Thyroid gland (tissue), 4 donors: ENCODE measurements around the gene DDX56. TPM values are rescaled to one million over a fixed set of nuclear protein-coding genes. Genes with fewer than 3 reads are reported as not detected.

Experiments used
- DNase-seq, 2 donors: peaks; one replicate each; pipeline ENCODE4 v3.0.0-alpha.2; 2019
- H3K27ac ChIP-seq, 3 donors: fragments of 200-600 bp; sonication (generic); 1 replicate in 2 of 3; 2 replicates in 1 of 3; pipeline ENCODE4 v1.5.1; 2016 to 2019; ENCODE audit warnings: mild to moderate bottlenecking in 1 of 3, moderate library complexity in 1 of 3
- H3K27me3 ChIP-seq: fragments of 200-600 bp; sonication (generic); one replicate; pipeline ENCODE4 v1.5.1; 2019
- H3K36me3 ChIP-seq, 2 donors: fragments of 200-600 bp; sonication (generic); one replicate each; pipeline ENCODE4 v1.5.1; 2016 to 2019
- H3K4me1 ChIP-seq, 2 donors: fragments of 200-600 bp; sonication (generic); one replicate each; pipeline ENCODE4 v1.5.1; 2017 to 2019
- H3K4me3 ChIP-seq, 3 donors: fragments of 200-600 bp; sonication (generic); replicated peaks in 1 of 3; 1 replicate in 2 of 3; 2 replicates in 1 of 3; pipeline ENCODE4 v1.5.1; 2016; ENCODE audit warnings: mild to moderate bottlenecking in 1 of 3
- H3K9me3 ChIP-seq: fragments of 200-600 bp; sonication (generic); one replicate; pipeline ENCODE4 v1.5.1; 2017
- POLR2A ChIP-seq, 2 donors: fragments of 450-650 bp; IDR thresholded peaks; one replicate each; pipeline ENCODE4 v1.6.1; 2017; ENCODE audit warnings: antibody characterized with exemption in 2 of 2, mild to moderate bottlenecking in 2 of 2, moderate library complexity in 1 of 2
- WGBS, 2 donors: methylation state at CpG; one replicate each; pipeline ENCODE4 v1.1.5; 2017; 5-methylcytosine and 5-hydroxymethylcytosine counted together
- intact Hi-C: fragments of 100-400 bp; cut with DNase I; formaldehyde crosslinking; loops from one replicate; pipeline ENCODE4 v1.15.1; 2023
- total RNA-seq, 4 donors: library from RNA; depleted of rRNA; stranded (reverse); fragments of >200 nt; gene quantifications; one replicate each; pipeline ENCODE4 v1.2.3, GENCODE V29; 2016
- TF ChIP-seq, protein P1 (sequence below), 6 experiments: fragments of 200-600 bp in 3 of 6; fragments of 450-650 bp in 3 of 6; sonication (generic) in 3 of 6; IDR thresholded peaks; one replicate each; pipeline ENCODE4 v1.5.1; 2016 to 2019; ENCODE audit warnings: antibody characterized with exemption in 6 of 6, mild to moderate bottlenecking in 2 of 6, inconsistent platforms in 1 of 6, moderate library complexity in 1 of 6

Gene DDX56
- total RNA-seq, 4 donors from 2014 or later: 47.3 to 77.3 (median 62.1) TPM

DNA sequence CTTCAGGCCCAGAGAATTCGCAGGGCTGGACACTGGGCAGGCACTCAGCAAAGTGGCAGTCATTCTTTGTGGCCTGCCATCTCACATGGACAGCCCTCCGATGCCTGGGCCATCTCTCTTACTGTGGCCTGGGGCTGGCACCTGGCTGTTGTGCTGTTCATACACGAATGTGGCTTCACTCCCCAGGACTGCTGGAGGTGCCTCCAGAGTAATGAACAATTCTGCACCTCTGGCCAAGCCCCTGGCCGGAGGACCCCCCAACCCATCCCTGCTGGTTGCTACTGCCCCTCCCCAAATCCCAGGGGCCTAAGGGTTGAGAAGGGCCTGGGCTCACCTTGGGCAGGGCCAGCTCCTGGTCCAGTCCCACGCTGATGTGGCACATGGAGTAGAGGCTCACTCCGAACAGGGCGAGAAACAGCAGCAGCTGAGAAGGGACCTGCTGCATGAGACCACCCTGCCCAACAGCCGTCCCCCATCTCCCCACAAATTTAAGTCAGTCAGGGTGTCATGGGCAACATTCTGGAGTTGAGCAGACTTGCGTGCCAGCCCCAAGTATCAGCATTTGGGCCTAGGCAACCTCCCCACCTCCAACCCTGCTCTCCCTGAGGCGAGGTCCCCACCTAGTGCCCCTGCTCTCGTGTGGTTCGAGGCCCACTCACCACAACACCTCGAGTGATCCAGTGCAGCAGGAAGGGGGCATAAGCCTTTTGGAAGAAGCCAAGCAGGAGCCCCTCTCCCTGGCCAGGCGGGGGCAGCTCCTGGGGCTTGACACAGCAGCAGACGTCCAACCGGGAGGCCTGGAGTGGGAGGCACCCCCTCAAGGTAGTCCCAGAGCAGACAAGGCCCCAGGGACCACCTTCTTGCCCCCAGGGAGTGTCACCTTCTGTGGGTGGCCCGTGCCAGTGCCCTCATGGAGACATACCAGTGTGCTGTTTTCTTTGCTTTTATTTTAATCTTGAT, 42.0 kb downstream of the DDX56 start:
- 80 to 82% methylated on average over 5 to 16 of the region's 17 CpGs for WGBS, 2 donors

DNA sequence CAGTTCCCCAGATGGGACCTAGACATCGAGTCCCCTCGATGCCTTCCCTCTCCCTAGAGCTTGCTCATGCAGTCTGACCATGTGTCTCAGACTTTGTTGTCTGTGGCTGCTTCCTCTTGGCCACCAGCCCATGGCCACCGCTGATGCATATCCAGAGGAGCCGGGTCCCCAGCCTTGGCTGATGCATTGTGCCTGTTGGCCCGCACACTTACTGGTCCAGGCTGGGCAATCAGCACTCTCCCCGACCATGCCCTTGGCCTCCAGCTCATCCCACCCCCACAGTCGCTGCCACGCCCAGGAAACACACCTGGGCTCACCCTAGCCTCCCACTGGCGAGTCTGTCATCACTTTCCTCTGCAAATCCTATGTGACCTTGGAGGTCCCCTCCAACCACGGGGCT, 42.7 kb downstream of the DDX56 start:
- intact Hi-C loops: no loop called here
- TF ChIP-seq POLR2A (IDR thresholded peaks at IDR 0.05): no peak
- TF ChIP-seq, protein P1, sequence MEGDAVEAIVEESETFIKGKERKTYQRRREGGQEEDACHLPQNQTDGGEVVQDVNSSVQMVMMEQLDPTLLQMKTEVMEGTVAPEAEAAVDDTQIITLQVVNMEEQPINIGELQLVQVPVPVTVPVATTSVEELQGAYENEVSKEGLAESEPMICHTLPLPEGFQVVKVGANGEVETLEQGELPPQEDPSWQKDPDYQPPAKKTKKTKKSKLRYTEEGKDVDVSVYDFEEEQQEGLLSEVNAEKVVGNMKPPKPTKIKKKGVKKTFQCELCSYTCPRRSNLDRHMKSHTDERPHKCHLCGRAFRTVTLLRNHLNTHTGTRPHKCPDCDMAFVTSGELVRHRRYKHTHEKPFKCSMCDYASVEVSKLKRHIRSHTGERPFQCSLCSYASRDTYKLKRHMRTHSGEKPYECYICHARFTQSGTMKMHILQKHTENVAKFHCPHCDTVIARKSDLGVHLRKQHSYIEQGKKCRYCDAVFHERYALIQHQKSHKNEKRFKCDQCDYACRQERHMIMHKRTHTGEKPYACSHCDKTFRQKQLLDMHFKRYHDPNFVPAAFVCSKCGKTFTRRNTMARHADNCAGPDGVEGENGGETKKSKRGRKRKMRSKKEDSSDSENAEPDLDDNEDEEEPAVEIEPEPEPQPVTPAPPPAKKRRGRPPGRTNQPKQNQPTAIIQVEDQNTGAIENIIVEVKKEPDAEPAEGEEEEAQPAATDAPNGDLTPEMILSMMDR (IDR thresholded peaks at IDR 0.05): no peak
- Histone ChIP-seq H3K36me3 (no peaks in the 10 kb centered on the region), H3K4me1 (no peaks in the 10 kb centered on the region), H3K9me3 (no peaks in the 10 kb centered on the region), H3K27me3 (no peaks in the 10 kb centered on the region), H3K4me3 (no peak overlapping the region), H3K27ac (no peak overlapping the region)
- 56 to 76% methylated on average over 10 of the region's 10 CpGs for WGBS, 2 donors
- DNase-seq: no peak

More for the DNA sequence above, 42.0 kb downstream of the DDX56 start:
- Histone ChIP-seq H3K4me1 (no peaks in the 10 kb centered on the region), H3K4me3 (no peak overlapping the region), H3K9me3 (no peaks in the 10 kb centered on the region), H3K27ac (no peak overlapping the region), H3K36me3 (no peaks in the 10 kb centered on the region), H3K27me3 (no peaks in the 10 kb centered on the region)
- TF ChIP-seq POLR2A (IDR thresholded peaks at IDR 0.05): no peak
- TF ChIP-seq, protein P1 (IDR thresholded peaks at IDR 0.05): no peak
- DNase-seq: no peak
- intact Hi-C loops: no loop called here

DNA sequence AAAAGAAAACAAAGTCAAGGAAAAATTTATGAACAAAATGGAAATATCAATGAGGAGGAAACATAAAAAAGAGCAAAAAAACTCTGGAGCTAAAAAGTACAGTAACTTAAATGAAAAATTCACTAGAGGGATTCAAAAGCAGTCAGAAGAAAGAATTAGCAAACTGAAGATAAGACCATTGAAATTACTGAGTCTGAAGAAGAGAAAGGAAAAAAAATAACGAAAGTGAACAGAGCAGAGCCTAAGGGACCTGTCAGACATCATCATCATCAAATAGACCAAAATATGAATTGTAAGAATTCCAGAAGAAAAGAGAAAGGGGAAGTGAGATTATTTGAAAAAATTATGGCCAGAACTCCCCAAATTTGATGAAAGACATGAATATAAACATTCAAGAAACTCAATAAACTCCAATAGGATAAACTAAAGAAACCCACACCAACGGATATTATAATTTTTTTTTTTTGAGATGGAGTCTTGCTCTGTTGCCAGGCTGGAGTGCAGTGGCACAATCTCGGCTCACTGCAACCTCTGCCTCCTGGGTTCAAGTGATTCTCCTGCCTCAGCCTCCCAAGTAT, 48.8 kb downstream of the DDX56 start:
- no peak for DNase-seq
- Histone ChIP-seq H3K27me3 (no peaks in the 10 kb centered on the region), H3K4me3 (no peak overlapping the region), H3K9me3 (no peaks in the 10 kb centered on the region), H3K4me1 (no peaks in the 10 kb centered on the region), H3K27ac (no peak overlapping the region), H3K36me3 (no peaks in the 10 kb centered on the region)
- 79 to 82% methylated on average over 3 of the region's 3 CpGs for WGBS, 2 donors
- intact Hi-C loops: no loop called here
- TF ChIP-seq, protein P1 (IDR thresholded peaks at IDR 0.05): no peak
- TF ChIP-seq POLR2A (IDR thresholded peaks at IDR 0.05): no peak

DNA sequence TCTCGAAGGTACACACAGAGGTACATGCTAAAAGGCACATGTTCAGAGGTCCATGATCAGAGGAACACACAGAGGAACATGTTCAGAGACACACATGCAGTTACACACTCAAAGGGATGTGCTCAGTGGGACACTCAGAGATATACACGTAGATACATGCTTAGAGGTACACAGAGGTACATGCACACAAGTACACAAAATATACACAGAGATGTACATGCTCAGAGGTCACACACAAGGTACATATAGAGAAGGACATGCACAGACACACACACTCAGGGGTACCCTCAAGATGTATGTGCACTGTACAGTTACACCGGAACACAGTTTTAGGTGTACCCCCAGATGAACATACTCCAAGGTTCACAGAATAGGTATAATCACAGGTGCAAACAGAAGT, 51.4 kb downstream of the DDX56 start:
- Histone ChIP-seq H3K4me3 (no peak overlapping the region), H3K9me3 (no peaks in the 10 kb centered on the region), H3K4me1 (no peaks in the 10 kb centered on the region), H3K27me3 (no peaks in the 10 kb centered on the region), H3K27ac (no peak overlapping the region), H3K36me3 (no peaks in the 10 kb centered on the region)
- 89 to 98% methylated on average over 3 of the region's 3 CpGs for WGBS, 2 donors
- intact Hi-C loops: no loop called here
- no peak for DNase-seq
- TF ChIP-seq POLR2A (IDR thresholded peaks at IDR 0.05): no peak

DNA sequence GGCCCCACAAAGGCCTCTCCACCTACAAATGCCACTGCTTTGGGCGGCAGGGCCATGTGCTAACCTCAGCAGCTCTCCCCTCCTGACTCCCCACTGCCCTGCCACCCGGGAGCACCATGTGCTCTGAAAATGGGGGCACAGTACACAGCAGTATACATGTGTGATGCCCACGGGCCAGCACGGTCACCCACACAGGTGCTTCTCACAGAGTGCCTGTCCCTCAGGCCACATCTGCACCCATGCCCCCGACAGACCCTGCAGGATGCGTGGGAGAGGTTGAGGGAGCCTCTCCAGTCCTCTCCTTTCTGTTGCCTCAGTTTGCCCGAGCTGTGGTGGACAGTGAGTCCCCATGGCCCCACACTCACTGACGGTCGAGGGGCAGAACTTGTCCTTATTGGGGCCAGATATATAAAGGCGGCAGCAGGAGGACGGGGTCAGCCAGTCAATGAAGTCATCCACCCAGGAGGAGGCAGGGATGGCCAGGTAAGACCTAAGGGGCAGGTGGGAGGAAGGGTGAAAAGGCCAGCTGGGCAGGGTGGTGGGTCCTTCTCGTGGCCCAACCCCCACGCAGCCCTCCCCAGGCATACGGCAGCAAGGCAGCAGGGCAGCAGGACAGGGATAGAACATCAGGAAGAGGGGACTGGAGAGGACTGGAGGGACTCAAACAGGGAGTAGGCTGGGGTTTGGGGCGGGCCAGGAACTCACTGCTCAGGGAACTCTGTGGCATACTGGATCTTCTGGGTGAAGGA, 52.2 kb downstream of the DDX56 start:
- H3K4me1 ChIP-seq: no peaks in the 10 kb centered on the region
- 84% methylated on average over 14 to 15 of the region's 15 CpGs for WGBS, 2 donors
- intact Hi-C loops: no loop called here

More for the DNA sequence above, 52.2 kb downstream of the DDX56 start:
- Histone ChIP-seq H3K27me3 (no peaks in the 10 kb centered on the region), H3K4me3 (no peak overlapping the region), H3K36me3 (no peaks in the 10 kb centered on the region), H3K9me3 (no peaks in the 10 kb centered on the region), H3K27ac (no peak overlapping the region)
- TF ChIP-seq POLR2A (IDR thresholded peaks at IDR 0.05): no peak
- TF ChIP-seq, protein P1 (IDR thresholded peaks at IDR 0.05): no peak
- no peak for DNase-seq
